ENCODE measurements around the gene ARMC6.
"Not testable (repeated sequence)": the region's sequence is repeated elsewhere in the genome, so short reads cannot be mapped to it uniquely, and the experiment has no call there.

Gene ARMC6

GRCh38 chr19:19010551-19010950, 22.9 kb upstream of the ARMC6 start:
- no peak overlapping the region for H3K4me3 ChIP-seq (ENCODE audit: low read depth, low read length)
- no peak for TF ChIP-seq CTCF (IDR thresholded peaks at IDR 0.05; ENCODE audit: control insufficient read depth, extremely low read depth, insufficient read depth)
- no peak for DNase-seq (ENCODE audit: low read depth)

GRCh38 chr19:19021115-19021514, 12.3 kb upstream of the ARMC6 start:
- no peak for TF ChIP-seq CTCF (IDR thresholded peaks at IDR 0.05; ENCODE audit: control insufficient read depth, extremely low read depth, insufficient read depth)
- no peak overlapping the region for H3K4me3 ChIP-seq (ENCODE audit: low read depth, low read length)
- DNase-seq (ENCODE audit: low read depth) = peak; percentile 30

GRCh38 chr19:19022380-19022961, 10.9 kb upstream of the ARMC6 start:
- DNase-seq (ENCODE audit: low read depth) = no peak
- H3K4me3 ChIP-seq (ENCODE audit: low read depth, low read length) = no peak overlapping the region
- TF ChIP-seq CTCF (IDR thresholded peaks at IDR 0.05; ENCODE audit: control insufficient read depth, extremely low read depth, insufficient read depth) = no peak

- DNase-seq (ENCODE audit: low read depth); H3K4me3 ChIP-seq (ENCODE audit: low read depth, low read length): not testable (repeated sequence)
Observed at GRCh38 chr19:19023376-19023775, 10.0 kb upstream of the ARMC6 start.

- peak overlapping the region; percentile 31 for H3K4me3 ChIP-seq (ENCODE audit: low read depth, low read length)
- no peak for TF ChIP-seq CTCF (IDR thresholded peaks at IDR 0.05; ENCODE audit: control insufficient read depth, extremely low read depth, insufficient read depth)
- DNase-seq (ENCODE audit: low read depth) = no peak
Observed at GRCh38 chr19:19025861-19026260, 7.5 kb upstream of the ARMC6 start.

GRCh38 chr19:19026299-19026971, 7.0 kb upstream of the ARMC6 start:
- peak; percentile 95 for DNase-seq (ENCODE audit: low read depth)
- TF ChIP-seq CTCF (IDR thresholded peaks at IDR 0.05; ENCODE audit: control insufficient read depth, extremely low read depth, insufficient read depth) = peak; percentile 70
- H3K4me3 ChIP-seq (ENCODE audit: low read depth, low read length) = peak overlapping the region; percentile 31; the same call in 1 of the 2 replicates

- no peak for DNase-seq (ENCODE audit: low read depth)
- no peak for TF ChIP-seq CTCF (IDR thresholded peaks at IDR 0.05; ENCODE audit: control insufficient read depth, extremely low read depth, insufficient read depth)
- no peak overlapping the region for H3K4me3 ChIP-seq (ENCODE audit: low read depth, low read length)
Observed at GRCh38 chr19:19027228-19027627, 6.2 kb upstream of the ARMC6 start.
